SK-N-SH treated with all-trans-retinoic acid at 6 μM for 48 hours (cell line): ENCODE measurements around the gene KRT72.

Experiments used
- ATAC-seq: fragments of 200-7000 bp; cut with Tn5 transposase; 3 replicates; pipeline ENCODE4 v1.9.1; 2020; ENCODE audit warnings: mild to moderate bottlenecking, moderate library complexity
- ARNTL ChIP-seq: fragments of 450-650 bp; formaldehyde crosslinking; IDR thresholded peaks from 2 replicates; pipeline ENCODE4 v1.5.0; 2020; ENCODE audit warnings: low read depth, mild to moderate bottlenecking, moderate library complexity, borderline replicate concordance
- BACH2 ChIP-seq: fragments of 250-450 bp; sonication (Bioruptor Pico); IDR thresholded peaks from 2 replicates; pipeline ENCODE4 v1.9.0; 2021; ENCODE audit warnings: mild to moderate bottlenecking, borderline replicate concordance
- CSDC2 ChIP-seq: fragments of 250-450 bp; sonication (Bioruptor Pico); IDR thresholded peaks from 2 replicates; pipeline ENCODE4 v1.5.0; 2020; ENCODE audit warnings: mild to moderate bottlenecking, moderate library complexity
- ESRRG ChIP-seq: fragments of 250-450 bp; sonication (Bioruptor Pico); IDR thresholded peaks from 2 replicates; pipeline ENCODE4 v1.6.1; 2021; ENCODE audit warnings: mild to moderate bottlenecking
- GLIS3 ChIP-seq: fragments of 250-450 bp; sonication (Bioruptor Pico); IDR thresholded peaks from 2 replicates; pipeline ENCODE4 v1.5.0; 2020; ENCODE audit warnings: mild to moderate bottlenecking, moderate library complexity
- ISL1 ChIP-seq: fragments of 250-450 bp; sonication (Bioruptor Pico); IDR thresholded peaks from 2 replicates; pipeline ENCODE4 v2.1.2; 2022; ENCODE audit warnings: mild to moderate bottlenecking, moderate library complexity
- OSR1 ChIP-seq: fragments of 250-450 bp; sonication (Bioruptor Pico); IDR thresholded peaks from 2 replicates; pipeline ENCODE4 v1.8.0; 2022; ENCODE audit warnings: moderate library complexity, mild to moderate bottlenecking, inconsistent platforms
- PPARA ChIP-seq: fragments of 250-450 bp; sonication (Bioruptor Pico); IDR thresholded peaks from 2 replicates; pipeline ENCODE4 v1.5.0; 2020; ENCODE audit warnings: mild to moderate bottlenecking, borderline replicate concordance
- RARB ChIP-seq: fragments of 250-450 bp; sonication (Bioruptor Pico); IDR thresholded peaks from 2 replicates; pipeline ENCODE4 v1.8.0; 2021; ENCODE audit warnings: mild to moderate bottlenecking, moderate library complexity
- SNAI2 ChIP-seq: fragments of 250-450 bp; sonication (Bioruptor Pico); IDR thresholded peaks from 2 replicates; pipeline ENCODE4 v1.5.0; 2020; ENCODE audit warnings: mild to moderate bottlenecking, moderate library complexity
- TCF4 ChIP-seq: fragments of 250-450 bp; sonication (Bioruptor Pico); IDR thresholded peaks from 2 replicates; pipeline ENCODE4 v1.8.0; 2021; ENCODE audit warnings: mild to moderate bottlenecking, moderate library complexity, borderline replicate concordance
- TOX ChIP-seq: fragments of 250-450 bp; sonication (Bioruptor Pico); IDR thresholded peaks from 2 replicates; pipeline ENCODE4 v1.8.0; 2021; ENCODE audit warnings: mild to moderate bottlenecking, moderate library complexity, borderline replicate concordance
- ZFP3 ChIP-seq: fragments of 250-450 bp; sonication (Bioruptor Pico); IDR thresholded peaks from 2 replicates; pipeline ENCODE4 v1.5.0; 2020; ENCODE audit warnings: mild to moderate bottlenecking, moderate library complexity
- ZFP30 ChIP-seq: fragments of 450-650 bp; formaldehyde crosslinking; IDR thresholded peaks from 2 replicates; pipeline ENCODE4 v1.5.0; 2022; ENCODE audit warnings: mild to moderate bottlenecking, moderate library complexity
- ZNF565 ChIP-seq: fragments of 450-650 bp; formaldehyde crosslinking; conservative IDR thresholded peaks from 2 replicates; pipeline ENCODE4 v1.5.0; 2020; ENCODE audit warnings: low read depth, mild to moderate bottlenecking, moderate library complexity
- ZNF8 ChIP-seq: fragments of 450-650 bp; formaldehyde crosslinking; IDR thresholded peaks from 2 replicates; pipeline ENCODE4 v1.5.0; 2020; ENCODE audit warnings: mild to moderate bottlenecking, moderate library complexity
- TF ChIP-seq, protein P1 (sequence below): fragments of 250-450 bp; sonication (Bioruptor Pico); IDR thresholded peaks from 2 replicates; pipeline ENCODE4 v1.5.1; 2021; ENCODE audit warnings: mild to moderate bottlenecking, moderate library complexity
- TF ChIP-seq, protein P2 (sequence below): fragments of 250-450 bp; sonication (Bioruptor Pico); IDR thresholded peaks from 2 replicates; pipeline ENCODE4 v1.5.0; 2020; ENCODE audit warnings: mild to moderate bottlenecking, moderate library complexity
- TF ChIP-seq, protein P3 (sequence below): fragments of 250-450 bp; sonication (Bioruptor Pico); IDR thresholded peaks from 2 replicates; pipeline ENCODE4 v1.8.0; 2021; ENCODE audit warnings: low read depth, mild to moderate bottlenecking, moderate library complexity, borderline replicate concordance
- TF ChIP-seq, protein P4 (sequence below): fragments of 250-450 bp; sonication (Bioruptor Pico); IDR thresholded peaks from 2 replicates; pipeline ENCODE4 v1.8.0; 2020; ENCODE audit warnings: mild to moderate bottlenecking, moderate library complexity, borderline replicate concordance

The KRT72 gene

DNA sequence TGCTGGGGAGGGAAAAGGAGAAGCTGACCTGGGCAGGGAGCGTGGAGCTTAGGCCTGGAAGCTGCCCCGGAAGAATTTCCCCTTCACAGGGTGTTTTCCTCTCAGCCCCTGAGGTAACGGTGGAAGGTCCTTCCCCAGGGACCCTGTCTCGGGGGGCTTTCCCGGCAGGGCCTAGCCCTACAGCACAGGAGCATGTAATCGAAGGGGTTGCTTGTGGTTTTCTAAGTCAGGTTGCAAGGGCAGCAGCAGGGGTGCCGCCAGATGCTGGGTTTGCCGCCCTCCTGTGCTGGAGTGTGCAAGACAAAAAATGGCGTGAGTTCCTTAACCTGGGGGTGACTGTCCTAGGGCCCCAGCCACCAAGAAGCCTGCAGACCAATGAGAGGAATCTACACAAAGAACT is 26.0 kb downstream of the KRT72 start:
- no peak for ATAC-seq
- TF ChIP-seq OSR1 (no peak), TCF4 (no peak), SNAI2 (CRISPR knock-in tag) (no peak), RARB (no peak), ZFP3 (CRISPR knock-in tag) (no peak), ZNF8 (CRISPR knock-in tag) (no peak), ISL1 (CRISPR knock-in tag) (no peak)
- TF ChIP-seq, protein P1, sequence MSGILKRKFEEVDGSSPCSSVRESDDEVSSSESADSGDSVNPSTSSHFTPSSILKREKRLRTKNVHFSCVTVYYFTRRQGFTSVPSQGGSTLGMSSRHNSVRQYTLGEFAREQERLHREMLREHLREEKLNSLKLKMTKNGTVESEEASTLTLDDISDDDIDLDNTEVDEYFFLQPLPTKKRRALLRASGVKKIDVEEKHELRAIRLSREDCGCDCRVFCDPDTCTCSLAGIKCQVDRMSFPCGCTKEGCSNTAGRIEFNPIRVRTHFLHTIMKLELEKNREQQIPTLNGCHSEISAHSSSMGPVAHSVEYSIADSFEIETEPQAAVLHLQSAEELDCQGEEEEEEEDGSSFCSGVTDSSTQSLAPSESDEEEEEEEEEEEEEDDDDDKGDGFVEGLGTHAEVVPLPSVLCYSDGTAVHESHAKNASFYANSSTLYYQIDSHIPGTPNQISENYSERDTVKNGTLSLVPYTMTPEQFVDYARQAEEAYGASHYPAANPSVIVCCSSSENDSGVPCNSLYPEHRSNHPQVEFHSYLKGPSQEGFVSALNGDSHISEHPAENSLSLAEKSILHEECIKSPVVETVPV (CRISPR knock-in tag) = no peak
- TF ChIP-seq, protein P2, sequence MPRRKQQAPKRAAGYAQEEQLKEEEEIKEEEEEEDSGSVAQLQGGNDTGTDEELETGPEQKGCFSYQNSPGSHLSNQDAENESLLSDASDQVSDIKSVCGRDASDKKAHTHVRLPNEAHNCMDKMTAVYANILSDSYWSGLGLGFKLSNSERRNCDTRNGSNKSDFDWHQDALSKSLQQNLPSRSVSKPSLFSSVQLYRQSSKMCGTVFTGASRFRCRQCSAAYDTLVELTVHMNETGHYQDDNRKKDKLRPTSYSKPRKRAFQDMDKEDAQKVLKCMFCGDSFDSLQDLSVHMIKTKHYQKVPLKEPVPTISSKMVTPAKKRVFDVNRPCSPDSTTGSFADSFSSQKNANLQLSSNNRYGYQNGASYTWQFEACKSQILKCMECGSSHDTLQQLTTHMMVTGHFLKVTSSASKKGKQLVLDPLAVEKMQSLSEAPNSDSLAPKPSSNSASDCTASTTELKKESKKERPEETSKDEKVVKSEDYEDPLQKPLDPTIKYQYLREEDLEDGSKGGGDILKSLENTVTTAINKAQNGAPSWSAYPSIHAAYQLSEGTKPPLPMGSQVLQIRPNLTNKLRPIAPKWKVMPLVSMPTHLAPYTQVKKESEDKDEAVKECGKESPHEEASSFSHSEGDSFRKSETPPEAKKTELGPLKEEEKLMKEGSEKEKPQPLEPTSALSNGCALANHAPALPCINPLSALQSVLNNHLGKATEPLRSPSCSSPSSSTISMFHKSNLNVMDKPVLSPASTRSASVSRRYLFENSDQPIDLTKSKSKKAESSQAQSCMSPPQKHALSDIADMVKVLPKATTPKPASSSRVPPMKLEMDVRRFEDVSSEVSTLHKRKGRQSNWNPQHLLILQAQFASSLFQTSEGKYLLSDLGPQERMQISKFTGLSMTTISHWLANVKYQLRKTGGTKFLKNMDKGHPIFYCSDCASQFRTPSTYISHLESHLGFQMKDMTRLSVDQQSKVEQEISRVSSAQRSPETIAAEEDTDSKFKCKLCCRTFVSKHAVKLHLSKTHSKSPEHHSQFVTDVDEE (CRISPR knock-in tag) = no peak

DNA sequence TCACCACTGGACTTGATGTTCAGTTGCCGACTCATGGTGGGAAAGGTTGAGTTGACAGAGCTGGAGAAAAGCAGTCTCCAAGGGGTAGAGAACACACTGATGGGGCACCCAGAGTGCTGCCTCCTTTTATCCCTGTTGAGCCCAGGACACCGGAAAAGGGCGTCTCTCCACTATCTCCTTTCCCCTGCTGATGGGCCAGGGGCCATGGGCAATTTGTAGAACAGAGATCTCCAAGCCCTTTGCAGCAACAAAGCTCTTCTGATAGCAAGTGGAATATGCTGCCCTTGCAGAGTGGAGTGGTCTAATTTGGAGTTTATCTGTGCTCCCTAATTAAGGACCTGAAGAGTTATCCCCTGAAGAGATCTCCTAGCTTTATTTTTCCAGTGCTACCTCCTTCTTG is 27.5 kb downstream of the KRT72 start, which contains the start of gene KRT74:
TSS of gene KRT74 (minus strand) at position 101 of the 400 bp plus-strand sequence. CDS start at position 35, 66 bp downstream.
- TF ChIP-seq, protein P2 (CRISPR knock-in tag) = no peak
- TF ChIP-seq, protein P3, sequence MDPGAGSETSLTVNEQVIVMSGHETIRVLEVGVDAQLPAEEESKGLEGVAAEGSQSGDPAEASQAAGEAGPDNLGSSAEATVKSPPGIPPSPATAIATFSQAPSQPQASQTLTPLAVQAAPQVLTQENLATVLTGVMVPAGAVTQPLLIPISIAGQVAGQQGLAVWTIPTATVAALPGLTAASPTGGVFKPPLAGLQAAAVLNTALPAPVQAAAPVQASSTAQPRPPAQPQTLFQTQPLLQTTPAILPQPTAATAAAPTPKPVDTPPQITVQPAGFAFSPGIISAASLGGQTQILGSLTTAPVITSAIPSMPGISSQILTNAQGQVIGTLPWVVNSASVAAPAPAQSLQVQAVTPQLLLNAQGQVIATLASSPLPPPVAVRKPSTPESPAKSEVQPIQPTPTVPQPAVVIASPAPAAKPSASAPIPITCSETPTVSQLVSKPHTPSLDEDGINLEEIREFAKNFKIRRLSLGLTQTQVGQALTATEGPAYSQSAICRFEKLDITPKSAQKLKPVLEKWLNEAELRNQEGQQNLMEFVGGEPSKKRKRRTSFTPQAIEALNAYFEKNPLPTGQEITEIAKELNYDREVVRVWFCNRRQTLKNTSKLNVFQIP (CRISPR knock-in tag) = no peak
- TF ChIP-seq PPARA (CRISPR knock-in tag) (no peak), ISL1 (CRISPR knock-in tag) (no peak), BACH2 (CRISPR knock-in tag) (no peak), RARB (no peak), TOX (CRISPR knock-in tag) (no peak), ZFP3 (CRISPR knock-in tag) (no peak), ZNF565 (CRISPR knock-in tag) (no peak), GLIS3 (CRISPR knock-in tag) (no peak), TCF4 (no peak), ESRRG (CRISPR knock-in tag) (no peak), ARNTL (CRISPR knock-in tag) (no peak), ZFP30 (CRISPR knock-in tag) (no peak), OSR1 (no peak), CSDC2 (no peak), SNAI2 (CRISPR knock-in tag) (no peak)
- TF ChIP-seq, protein P4, sequence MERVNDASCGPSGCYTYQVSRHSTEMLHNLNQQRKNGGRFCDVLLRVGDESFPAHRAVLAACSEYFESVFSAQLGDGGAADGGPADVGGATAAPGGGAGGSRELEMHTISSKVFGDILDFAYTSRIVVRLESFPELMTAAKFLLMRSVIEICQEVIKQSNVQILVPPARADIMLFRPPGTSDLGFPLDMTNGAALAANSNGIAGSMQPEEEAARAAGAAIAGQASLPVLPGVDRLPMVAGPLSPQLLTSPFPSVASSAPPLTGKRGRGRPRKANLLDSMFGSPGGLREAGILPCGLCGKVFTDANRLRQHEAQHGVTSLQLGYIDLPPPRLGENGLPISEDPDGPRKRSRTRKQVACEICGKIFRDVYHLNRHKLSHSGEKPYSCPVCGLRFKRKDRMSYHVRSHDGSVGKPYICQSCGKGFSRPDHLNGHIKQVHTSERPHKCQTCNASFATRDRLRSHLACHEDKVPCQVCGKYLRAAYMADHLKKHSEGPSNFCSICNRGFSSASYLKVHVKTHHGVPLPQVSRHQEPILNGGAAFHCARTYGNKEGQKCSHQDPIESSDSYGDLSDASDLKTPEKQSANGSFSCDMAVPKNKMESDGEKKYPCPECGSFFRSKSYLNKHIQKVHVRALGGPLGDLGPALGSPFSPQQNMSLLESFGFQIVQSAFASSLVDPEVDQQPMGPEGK (CRISPR knock-in tag) = no peak
- ATAC-seq = no peak

DNA sequence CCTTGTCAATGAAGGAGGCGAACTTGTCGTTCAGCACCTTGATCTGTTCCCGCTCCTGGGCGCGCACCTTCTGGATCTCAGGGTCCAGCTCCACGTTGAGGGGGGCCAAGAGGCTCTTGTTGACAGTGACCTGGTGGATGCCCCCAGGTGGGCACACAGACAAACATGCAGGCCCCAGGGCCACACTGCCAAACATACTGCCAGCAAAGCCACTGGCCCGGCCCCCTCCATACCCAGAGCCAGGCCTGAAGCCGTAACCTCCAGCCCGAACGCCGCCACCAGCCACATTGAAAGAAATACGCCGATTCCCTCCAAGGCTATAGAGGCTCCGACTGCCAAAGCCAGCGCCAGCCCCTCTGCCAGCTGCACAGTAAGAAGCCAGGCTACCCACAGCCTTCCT is 28.0 kb downstream of the KRT72 start:
- no peak for TF ChIP-seq SNAI2 (CRISPR knock-in tag)
- ATAC-seq = no peak
